ENCODE results near the gene MAGED2.
"Not testable (repeated sequence)": the region's sequence is repeated elsewhere in the genome, so short reads cannot be mapped to it uniquely, and the experiment has no call there.

Gene MAGED2

GRCh38 chrX:54820737-54821136 is 13.2 kb downstream of the MAGED2 start:
- DNase-seq, result no peak

GRCh38 chrX:54821310-54821709 is 13.8 kb downstream of the MAGED2 start:
- no peak for DNase-seq

GRCh38 chrX:54824195-54824594 is 16.6 kb downstream of the MAGED2 start:
- no peak for DNase-seq

- DNase-seq, result no peak
These were observed 17.2 kb downstream of the MAGED2 start for GRCh38 chrX:54824722-54825121.

GRCh38 chrX:54825716-54826438 is 18.3 kb downstream of the MAGED2 start:
- DNase-seq, result no peak

GRCh38 chrX:54826598-54826997 is 19.1 kb downstream of the MAGED2 start:
- no peak for DNase-seq

- no peak for DNase-seq
These were observed 31.0 kb downstream of the MAGED2 start for GRCh38 chrX:54838583-54838982.

- DNase-seq, result not testable (repeated sequence)
These were observed 33.8 kb downstream of the MAGED2 start for GRCh38 chrX:54841184-54841874.

- no peak for DNase-seq
These were observed 35.1 kb downstream of the MAGED2 start for GRCh38 chrX:54842607-54843006.

GRCh38 chrX:54843050-54843449 is 35.5 kb downstream of the MAGED2 start:
- no peak for DNase-seq

GRCh38 chrX:54847700-54848099 is 40.2 kb downstream of the MAGED2 start:
- DNase-seq, result not testable (repeated sequence)

- no peak for DNase-seq
These were observed 57.7 kb downstream of the MAGED2 start for GRCh38 chrX:54865208-54865607.
